HEK293 (cell line): ENCODE data around the gene CRY2.

Experiments
- CTCF ChIA-PET: fragments of 350-600 bp; formaldehyde crosslinking; extraction: SDS; loops from one replicate; lab custom pipeline; 2021; ENCODE audit warnings: antibody characterized with exemption; lab: Yijun Ruan, JAX
- POLR2A ChIA-PET: fragments of 300-600 bp; formaldehyde crosslinking; extraction: SDS; loops from one replicate; lab custom pipeline; 2020; ENCODE audit warnings: antibody characterized with exemption, inconsistent platforms; lab: Yijun Ruan, JAX
- H3K27ac ChIP-seq: fragments of 200-500 bp; sonication (Bioruptor generic); 2 replicates; pipeline ENCODE4 v1.5.1; 2014; ENCODE audit warnings: low read depth, low read length, control low read depth, inconsistent platforms; ENCODE audit errors: extremely low read depth
- H3K36me3 ChIP-seq, 2 experiments: fragments of 200-500 bp in 1 of 2; sonication (Bioruptor generic) in 1 of 2; 1 replicate in 1 of 2; 2 replicates in 1 of 2; pipeline ENCODE4 v1.5.1; 2014 to 2017; ENCODE audit warnings: inconsistent platforms in 2 of 2, low read length in 2 of 2; ENCODE audit not compliant: control insufficient read depth in 2 of 2, insufficient read depth in 1 of 2
- H3K4me1 ChIP-seq: fragments of 200-500 bp; sonication (Bioruptor generic); 2 replicates; pipeline ENCODE4 v1.5.1; 2014; ENCODE audit warnings: mild to moderate bottlenecking, low read length, inconsistent platforms; ENCODE audit not compliant: control insufficient read depth, insufficient read depth
- H3K4me3 ChIP-seq: 2 replicates; pipeline ENCODE4 v1.5.1; 2011; ENCODE audit warnings: low read depth, mild to moderate bottlenecking, control low read depth, low read length, moderate library complexity
- H3K9me3 ChIP-seq: fragments of 200-500 bp; sonication (Bioruptor generic); 2 replicates; pipeline ENCODE4 v1.5.1; 2014; ENCODE audit warnings: low read depth, low read length, inconsistent platforms; ENCODE audit not compliant: control insufficient read depth, insufficient read depth
- HOXA7 ChIP-seq: sonication (generic); formaldehyde crosslinking; IDR thresholded peaks from 2 replicates; pipeline ENCODE4 v1.8.1; 2022; ENCODE audit warnings: missing genetic modification reagents, borderline replicate concordance
- ZNF23 ChIP-seq: fragments of 450-650 bp; formaldehyde crosslinking; IDR thresholded peaks from 2 replicates; pipeline ENCODE4 v1.5.1; 2016; ENCODE audit warnings: missing biosample characterization, missing genetic modification characterization, borderline replicate concordance
- TF ChIP-seq, protein P1 (sequence below): fragments of 450-650 bp; formaldehyde crosslinking; IDR thresholded peaks from 2 replicates; pipeline ENCODE4 v1.5.1; 2016; ENCODE audit warnings: missing biosample characterization, missing genetic modification characterization
- TF ChIP-seq, protein P2 (sequence below): fragments of 450-650 bp; formaldehyde crosslinking; IDR thresholded peaks from 2 replicates; pipeline ENCODE4 v1.5.1; 2016; ENCODE audit warnings: missing biosample characterization, missing genetic modification characterization

CRY2 gene

DNA sequence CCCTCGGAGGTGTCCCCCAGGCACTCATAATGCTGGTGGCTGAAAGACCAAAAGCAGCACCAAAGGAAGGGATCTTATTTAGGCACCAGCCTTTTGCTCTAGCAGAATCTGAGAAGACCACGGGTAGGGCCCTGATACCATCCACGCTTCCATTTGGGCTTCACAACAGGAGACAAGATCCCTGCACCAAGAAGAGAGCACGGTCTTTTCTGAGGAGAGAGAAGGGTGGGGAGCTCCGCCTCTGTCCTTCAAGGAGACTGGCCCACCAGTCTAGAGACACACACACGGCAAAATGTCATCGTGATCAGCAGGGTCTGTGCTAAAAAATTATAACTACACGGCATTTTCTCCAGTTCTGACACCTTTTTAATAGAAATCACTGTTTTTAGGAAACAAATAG, 84.9 kb downstream of the CRY2 start:
- TF ChIP-seq, protein P1, sequence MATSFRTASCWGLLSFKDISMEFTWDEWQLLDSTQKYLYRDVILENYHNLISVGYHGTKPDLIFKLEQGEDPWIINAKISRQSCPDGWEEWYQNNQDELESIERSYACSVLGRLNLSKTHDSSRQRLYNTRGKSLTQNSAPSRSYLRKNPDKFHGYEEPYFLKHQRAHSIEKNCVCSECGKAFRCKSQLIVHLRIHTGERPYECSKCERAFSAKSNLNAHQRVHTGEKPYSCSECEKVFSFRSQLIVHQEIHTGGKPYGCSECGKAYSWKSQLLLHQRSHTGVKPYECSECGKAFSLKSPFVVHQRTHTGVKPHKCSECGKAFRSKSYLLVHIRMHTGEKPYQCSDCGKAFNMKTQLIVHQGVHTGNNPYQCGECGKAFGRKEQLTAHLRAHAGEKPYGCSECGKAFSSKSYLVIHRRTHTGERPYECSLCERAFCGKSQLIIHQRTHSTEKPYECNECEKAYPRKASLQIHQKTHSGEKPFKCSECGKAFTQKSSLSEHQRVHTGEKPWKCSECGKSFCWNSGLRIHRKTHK (tag by site-specific recombination): no peak
- TF ChIP-seq ZNF23: no peak
- TF ChIP-seq, protein P2, sequence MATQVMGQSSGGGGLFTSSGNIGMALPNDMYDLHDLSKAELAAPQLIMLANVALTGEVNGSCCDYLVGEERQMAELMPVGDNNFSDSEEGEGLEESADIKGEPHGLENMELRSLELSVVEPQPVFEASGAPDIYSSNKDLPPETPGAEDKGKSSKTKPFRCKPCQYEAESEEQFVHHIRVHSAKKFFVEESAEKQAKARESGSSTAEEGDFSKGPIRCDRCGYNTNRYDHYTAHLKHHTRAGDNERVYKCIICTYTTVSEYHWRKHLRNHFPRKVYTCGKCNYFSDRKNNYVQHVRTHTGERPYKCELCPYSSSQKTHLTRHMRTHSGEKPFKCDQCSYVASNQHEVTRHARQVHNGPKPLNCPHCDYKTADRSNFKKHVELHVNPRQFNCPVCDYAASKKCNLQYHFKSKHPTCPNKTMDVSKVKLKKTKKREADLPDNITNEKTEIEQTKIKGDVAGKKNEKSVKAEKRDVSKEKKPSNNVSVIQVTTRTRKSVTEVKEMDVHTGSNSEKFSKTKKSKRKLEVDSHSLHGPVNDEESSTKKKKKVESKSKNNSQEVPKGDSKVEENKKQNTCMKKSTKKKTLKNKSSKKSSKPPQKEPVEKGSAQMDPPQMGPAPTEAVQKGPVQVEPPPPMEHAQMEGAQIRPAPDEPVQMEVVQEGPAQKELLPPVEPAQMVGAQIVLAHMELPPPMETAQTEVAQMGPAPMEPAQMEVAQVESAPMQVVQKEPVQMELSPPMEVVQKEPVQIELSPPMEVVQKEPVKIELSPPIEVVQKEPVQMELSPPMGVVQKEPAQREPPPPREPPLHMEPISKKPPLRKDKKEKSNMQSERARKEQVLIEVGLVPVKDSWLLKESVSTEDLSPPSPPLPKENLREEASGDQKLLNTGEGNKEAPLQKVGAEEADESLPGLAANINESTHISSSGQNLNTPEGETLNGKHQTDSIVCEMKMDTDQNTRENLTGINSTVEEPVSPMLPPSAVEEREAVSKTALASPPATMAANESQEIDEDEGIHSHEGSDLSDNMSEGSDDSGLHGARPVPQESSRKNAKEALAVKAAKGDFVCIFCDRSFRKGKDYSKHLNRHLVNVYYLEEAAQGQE: no peak
- TF ChIP-seq HOXA7 (CRISPR knock-in tag): no peak
- TF ChIP-seq, all 188 proteins: peak for 0
- no peak overlapping the region for H3K27ac ChIP-seq
- CTCF ChIA-PET: interaction anchor here (0.6 to 2.6 kb wide), 4 partner anchors 33 to 1021 kb away, joined by 3 to 11 read pairs (median 6); no protein-coding TSS in a partner anchor
- no peaks in the 10 kb centered on the region for H3K9me3 ChIP-seq
- no peak overlapping the region for H3K4me3 ChIP-seq
- POLR2A ChIA-PET: no interaction called here
- no peaks in the 10 kb centered on the region for H3K4me1 ChIP-seq
- peaks cover 0 to 62% of the 10 kb centered on the region in 2 experiments; a peak in 1 of 3 replicates for H3K36me3 ChIP-seq
